Thoracic aorta (tissue), 2 donors: ENCODE measurements around the gene FOXQ1. TPM values are rescaled to one million over a fixed set of nuclear protein-coding genes. Genes with fewer than 3 reads are reported as not detected.

Source experiments
- ATAC-seq: fragments of 150-250 bp; one replicate; pipeline ENCODE4 v1.8.0; 2017; ENCODE audit warnings: low read depth; ENCODE audit not compliant: insufficient number of reproducible peaks, low FRiP score
- DNase-seq: peaks from one replicate; pipeline ENCODE4 v3.0.0-alpha.2; 2020; ENCODE audit warnings: low spot score
- H3K27ac ChIP-seq, 2 donors: fragments of 200-600 bp; sonication (generic); 1 replicate in 1 of 2; 2 replicates in 1 of 2; pipeline ENCODE4 v1.5.1; 2016; ENCODE audit warnings: mild to moderate bottlenecking in 2 of 2, moderate library complexity in 2 of 2
- H3K27me3 ChIP-seq: fragments of 200-600 bp; sonication (generic); replicated peaks from 2 replicates; pipeline ENCODE4 v1.6.0; 2016; ENCODE audit warnings: mild to moderate bottlenecking; ENCODE audit not compliant: insufficient read depth
- H3K36me3 ChIP-seq: fragments of 200-600 bp; sonication (generic); one replicate; pipeline ENCODE4 v1.5.1; 2016
- H3K4me1 ChIP-seq, 2 donors: fragments of 200-600 bp; sonication (generic); 1 replicate in 1 of 2; 2 replicates in 1 of 2; pipeline versions ENCODE4 v1.5.1 to v1.6.0; 2016; ENCODE audit warnings: low read depth in 2 of 2, mild to moderate bottlenecking in 1 of 2; ENCODE audit not compliant: control insufficient read depth in 1 of 2
- H3K4me3 ChIP-seq: fragments of 200-600 bp; sonication (generic); 2 replicates; pipeline ENCODE4 v1.5.1; 2016; ENCODE audit warnings: mild to moderate bottlenecking
- H3K9me3 ChIP-seq: fragments of 200-600 bp; sonication (generic); 2 replicates; pipeline ENCODE4 v1.5.1; 2016
- CTCF ChIP-seq: fragments of 200-600 bp; sonication (generic); IDR thresholded peaks from one replicate; pipeline ENCODE4 v1.5.1; 2019; ENCODE audit warnings: antibody characterized with exemption
- total RNA-seq, 2 donors: library from RNA; depleted of rRNA; stranded (reverse); fragments of >200 nt; gene quantifications; one replicate each; pipeline versions ENCODE4 v1.1.0 to v1.2.3, GENCODE V29; 2016

Gene FOXQ1
- total RNA-seq = 1 to 10 TPM in 1 of 2 donors, not detected in 1; 5.1 TPM

GRCh38 chr6:1311400-1312202 lies at the start of gene FOXQ1:
TSS of gene FOXQ1 (plus strand) at chr6:1312098. CDS start at chr6:1312705, 607 bp downstream.
- Histone ChIP-seq H3K27ac (no peak within 1 kb of the TSS), H3K9me3 (no peaks in the 10 kb centered on the region), H3K4me3 (peak within 1 kb of the TSS; percentile 64), H3K4me1 (peaks cover 3 to 26% of the 10 kb centered on the region in 2 donors), H3K36me3 (no peaks in the 10 kb centered on the region), H3K27me3 (peaks cover 7% of the 10 kb centered on the region)
- TF ChIP-seq CTCF = no peak
- no peak for ATAC-seq
- DNase-seq = no peak

- Histone ChIP-seq H3K4me3 (no peak overlapping the region), H3K9me3 (no peaks in the 10 kb centered on the region), H3K27ac (no peak overlapping the region), H3K27me3 (no peaks in the 10 kb centered on the region), H3K36me3 (no peaks in the 10 kb centered on the region), H3K4me1 (no peaks in the 10 kb centered on the region)
- no peak for DNase-seq
- TF ChIP-seq CTCF = no peak
- no peak for ATAC-seq
These were observed 49.2 kb upstream of the FOXQ1 start for GRCh38 chr6:1262704-1263038.

GRCh38 chr6:1263039-1263849 lies 48.7 kb upstream of the FOXQ1 start:
- no peaks in the 10 kb centered on the region for H3K36me3 ChIP-seq
- no peaks in the 10 kb centered on the region for H3K27me3 ChIP-seq
- H3K4me1 ChIP-seq = no peaks in the 10 kb centered on the region
- H3K27ac ChIP-seq = no peak overlapping the region
- H3K4me3 ChIP-seq = no peak overlapping the region
- DNase-seq (no peak), ATAC-seq (no peak)
- TF ChIP-seq CTCF = no peak
- H3K9me3 ChIP-seq = no peaks in the 10 kb centered on the region

DNA sequence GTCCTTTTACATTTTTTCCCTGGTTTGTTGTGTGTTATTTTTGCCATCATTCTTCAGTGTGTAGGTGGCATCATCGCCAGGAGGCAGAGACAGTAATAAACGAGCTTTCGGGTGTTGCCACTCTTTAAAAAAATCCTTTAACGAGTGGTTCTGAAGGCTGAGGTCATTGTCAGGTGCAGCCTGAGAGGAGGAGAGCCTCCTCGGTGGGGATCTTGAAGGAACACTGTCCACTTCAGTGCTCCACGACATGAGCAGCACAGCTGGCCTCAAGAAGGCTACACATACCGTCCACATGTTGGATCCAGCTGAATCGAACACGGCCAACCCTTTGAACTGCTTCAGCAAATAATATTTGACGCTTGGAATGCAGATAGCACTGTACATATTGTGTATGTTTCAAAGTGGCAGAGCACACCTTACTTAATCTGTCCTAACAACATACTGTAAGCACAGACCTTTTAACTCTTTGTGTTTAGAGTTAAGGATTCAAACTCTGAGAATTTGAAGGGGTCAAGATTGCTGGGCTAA lies 48.0 kb upstream of the FOXQ1 start:
- Histone ChIP-seq H3K27me3 (no peaks in the 10 kb centered on the region), H3K9me3 (no peaks in the 10 kb centered on the region), H3K27ac (no peak overlapping the region), H3K36me3 (no peaks in the 10 kb centered on the region), H3K4me1 (no peaks in the 10 kb centered on the region), H3K4me3 (no peak overlapping the region)
- DNase-seq = no peak
- ATAC-seq = no peak
- TF ChIP-seq CTCF = no peak
